ENCODE measurements around the gene ZBTB7A.

The ZBTB7A gene

DNA sequence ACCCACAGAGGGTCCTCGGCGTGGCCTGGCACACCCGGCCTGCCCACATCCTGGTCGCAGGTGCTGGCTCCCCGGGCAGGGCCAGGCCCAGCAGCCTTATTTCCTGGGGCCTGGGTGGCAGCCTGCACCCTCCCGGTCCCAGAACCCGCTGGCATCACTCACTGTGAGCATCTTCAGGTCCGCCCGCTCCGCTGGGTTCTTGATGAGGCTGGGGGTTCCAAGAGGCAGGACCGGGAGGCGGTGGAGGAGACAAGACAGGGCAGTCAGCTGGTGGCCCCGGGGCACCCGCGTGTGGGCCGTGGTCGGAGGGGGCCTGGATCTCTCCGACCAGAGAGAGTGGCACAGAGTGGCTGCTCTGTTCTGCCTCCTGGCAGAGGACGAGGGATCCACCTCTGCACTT, 27.6 kb upstream of the ZBTB7A start:
- DNase-seq (ENCODE audit: low spot score), result no peak

DNA sequence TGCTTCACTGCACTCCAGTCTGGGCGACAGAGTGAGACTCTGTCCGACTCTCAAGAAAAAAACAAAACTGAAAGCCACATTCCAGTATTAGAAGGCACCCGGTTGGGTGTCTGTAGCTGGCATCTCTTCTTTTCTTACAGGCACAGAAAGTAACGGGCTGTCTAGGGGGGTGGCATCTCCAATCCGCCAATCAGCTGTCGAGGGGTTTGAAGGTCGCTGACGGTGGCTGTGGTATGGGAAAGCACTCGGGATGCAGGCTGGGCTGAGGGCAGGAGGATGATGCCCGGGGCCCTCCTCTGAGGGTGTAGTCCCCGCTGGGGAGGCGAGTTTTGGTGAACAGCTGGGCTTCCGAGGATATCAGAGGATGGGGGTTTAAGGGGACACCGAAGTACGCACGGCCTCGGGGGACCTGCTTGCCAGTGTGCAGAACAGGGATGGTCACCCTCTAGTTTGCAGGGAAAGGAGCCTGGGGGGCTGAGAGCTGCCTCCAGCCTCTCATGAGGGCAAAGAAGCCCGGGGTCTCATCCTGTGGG, 27.0 kb upstream of the ZBTB7A start:
- no peak for DNase-seq (ENCODE audit: low spot score)

- DNase-seq (ENCODE audit: low spot score), result no peak
Measured at GRCh38 chr19:4090356-4091220, 23.9 kb upstream of the ZBTB7A start.

GRCh38 chr19:4089946-4090345, 23.2 kb upstream of the ZBTB7A start:
- DNase-seq (ENCODE audit: low spot score), result no peak

DNA sequence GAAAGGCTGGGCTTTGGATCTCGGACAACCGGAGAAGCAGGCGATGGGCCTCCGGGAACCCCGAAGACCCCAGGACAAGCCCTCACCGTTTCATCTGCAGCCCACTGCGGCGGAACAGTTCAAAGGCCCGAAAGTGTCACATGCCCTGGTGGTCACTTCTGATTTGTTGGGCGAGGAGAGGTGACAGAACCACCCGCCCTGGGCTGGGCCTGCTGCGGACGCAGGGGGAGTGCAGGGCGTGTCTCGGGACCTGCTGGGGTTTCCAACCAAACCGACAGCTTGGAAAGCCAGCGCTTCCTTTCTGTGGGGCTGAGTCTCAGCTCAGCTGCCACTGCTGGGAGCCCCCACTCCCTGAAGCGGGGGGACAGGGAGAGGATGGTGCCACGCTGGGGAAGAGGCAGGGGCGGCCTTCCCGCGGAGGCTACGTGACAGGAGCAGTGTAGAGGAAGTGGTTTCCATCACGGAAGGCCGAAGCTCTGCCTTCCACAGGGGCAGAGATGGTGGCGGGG, 22.8 kb upstream of the ZBTB7A start:
- no peak for DNase-seq (ENCODE audit: low spot score)

DNA sequence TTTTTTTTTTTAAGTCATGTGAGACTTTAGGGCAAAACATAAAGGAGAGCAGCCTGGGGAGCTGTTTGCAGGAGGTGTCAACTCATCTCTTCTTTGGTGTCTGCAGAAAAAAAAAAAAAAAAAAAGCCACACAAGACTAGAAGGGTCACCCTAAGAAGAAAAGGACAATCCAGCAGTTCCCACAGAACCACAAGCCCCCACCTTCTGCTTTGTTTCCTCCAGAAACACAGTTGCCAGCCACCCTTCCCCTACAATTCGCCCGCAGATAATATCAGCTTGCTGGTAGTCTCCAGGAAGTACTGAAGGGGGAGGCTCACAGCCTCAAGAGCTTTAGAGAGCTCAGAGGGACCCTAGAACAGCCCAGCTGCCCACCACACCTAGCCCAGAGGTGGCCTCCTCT, 22.3 kb upstream of the ZBTB7A start:
- no peak for DNase-seq (ENCODE audit: low spot score)

DNA sequence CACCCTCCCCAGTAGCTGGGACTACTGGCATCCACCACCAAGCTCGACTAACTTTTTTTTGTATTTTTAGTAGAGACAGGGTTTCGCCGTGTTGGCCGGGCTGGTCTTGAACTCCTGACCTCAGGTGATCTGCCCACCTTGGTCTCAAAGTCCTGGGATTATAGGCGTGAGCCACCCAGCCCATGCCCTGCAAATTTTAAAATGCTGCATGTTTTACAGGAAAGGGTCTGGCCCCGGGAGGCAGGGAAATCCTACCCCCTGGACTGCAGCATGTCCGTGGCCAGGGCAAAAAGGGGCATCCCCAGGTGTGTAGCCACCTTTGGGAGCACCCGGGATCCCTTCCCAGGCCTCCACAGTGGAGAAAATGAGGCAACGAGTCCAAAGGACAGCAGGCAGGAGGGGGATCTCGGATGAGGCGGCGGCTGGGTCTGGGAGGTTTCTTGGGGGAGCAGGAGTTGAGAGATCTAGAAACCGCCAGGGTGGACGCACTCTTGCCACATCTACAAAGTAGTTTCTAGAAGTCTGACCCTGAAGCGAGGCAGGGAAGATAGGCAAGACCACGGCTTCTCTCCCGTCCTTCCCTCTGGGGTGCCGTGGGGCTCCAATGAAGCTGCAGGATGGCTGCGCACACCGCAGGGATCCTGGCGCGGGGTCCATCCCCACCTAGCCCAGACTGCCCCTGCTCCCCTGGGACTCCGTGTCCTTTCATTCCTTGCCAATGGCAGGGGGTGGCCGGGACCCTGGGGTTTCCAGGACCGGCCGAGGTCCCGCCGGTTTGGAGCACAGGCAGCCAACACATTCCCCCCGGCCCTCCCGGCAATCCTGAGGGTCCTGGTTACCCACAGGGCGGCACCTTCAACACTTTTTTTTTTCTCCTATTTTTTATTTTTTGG, 21.3 kb upstream of the ZBTB7A start:
- no peak for DNase-seq (ENCODE audit: low spot score)

- DNase-seq (ENCODE audit: low spot score), result no peak
Measured at GRCh38 chr19:4086411-4086867, 19.7 kb upstream of the ZBTB7A start.

DNA sequence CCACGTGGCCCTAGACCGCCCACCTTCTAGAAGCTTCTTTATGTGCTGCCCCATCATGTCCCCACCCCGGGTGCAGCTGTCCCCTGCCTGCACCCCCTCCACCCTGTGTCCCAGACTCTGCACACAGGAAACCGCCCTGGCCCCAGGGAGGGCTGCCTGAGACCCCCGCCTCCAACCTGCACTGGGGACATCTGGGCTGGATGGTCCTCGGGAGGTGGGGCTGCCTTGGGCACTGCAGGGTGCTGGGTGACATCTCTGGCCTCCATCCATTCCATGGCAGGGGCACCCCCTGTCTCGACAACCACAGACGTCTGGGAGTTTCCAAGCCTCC, 17.8 kb upstream of the ZBTB7A start:
- DNase-seq (ENCODE audit: low spot score), result no peak

GRCh38 chr19:4083677-4084546, 17.2 kb upstream of the ZBTB7A start:
- no peak for DNase-seq (ENCODE audit: low spot score)

DNA sequence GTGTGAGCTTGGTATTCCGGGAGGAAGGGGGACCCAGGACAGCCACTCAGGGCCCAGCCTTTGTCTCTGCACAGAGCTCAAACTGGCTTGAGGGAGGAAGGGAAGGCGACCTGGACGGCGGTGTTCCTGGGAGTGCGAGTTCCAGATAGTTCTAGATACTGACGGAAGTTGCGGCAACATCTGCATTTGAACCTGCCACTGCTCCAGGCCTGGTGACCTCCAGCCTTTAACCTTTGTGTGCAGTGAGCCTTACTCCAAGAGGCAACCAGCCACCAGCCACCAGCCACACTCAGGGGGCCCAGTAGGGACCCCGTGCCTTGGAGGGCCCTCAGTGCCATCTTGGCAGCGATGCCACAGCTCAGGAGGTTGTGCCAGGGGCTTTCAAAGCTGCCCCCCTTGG, 15.5 kb upstream of the ZBTB7A start:
- no peak for DNase-seq (ENCODE audit: low spot score)

GRCh38 chr19:4081441-4082129, 14.9 kb upstream of the ZBTB7A start:
- no peak for DNase-seq (ENCODE audit: low spot score)

GRCh38 chr19:4080473-4080872, 13.8 kb upstream of the ZBTB7A start:
- no peak for DNase-seq (ENCODE audit: low spot score)

DNA sequence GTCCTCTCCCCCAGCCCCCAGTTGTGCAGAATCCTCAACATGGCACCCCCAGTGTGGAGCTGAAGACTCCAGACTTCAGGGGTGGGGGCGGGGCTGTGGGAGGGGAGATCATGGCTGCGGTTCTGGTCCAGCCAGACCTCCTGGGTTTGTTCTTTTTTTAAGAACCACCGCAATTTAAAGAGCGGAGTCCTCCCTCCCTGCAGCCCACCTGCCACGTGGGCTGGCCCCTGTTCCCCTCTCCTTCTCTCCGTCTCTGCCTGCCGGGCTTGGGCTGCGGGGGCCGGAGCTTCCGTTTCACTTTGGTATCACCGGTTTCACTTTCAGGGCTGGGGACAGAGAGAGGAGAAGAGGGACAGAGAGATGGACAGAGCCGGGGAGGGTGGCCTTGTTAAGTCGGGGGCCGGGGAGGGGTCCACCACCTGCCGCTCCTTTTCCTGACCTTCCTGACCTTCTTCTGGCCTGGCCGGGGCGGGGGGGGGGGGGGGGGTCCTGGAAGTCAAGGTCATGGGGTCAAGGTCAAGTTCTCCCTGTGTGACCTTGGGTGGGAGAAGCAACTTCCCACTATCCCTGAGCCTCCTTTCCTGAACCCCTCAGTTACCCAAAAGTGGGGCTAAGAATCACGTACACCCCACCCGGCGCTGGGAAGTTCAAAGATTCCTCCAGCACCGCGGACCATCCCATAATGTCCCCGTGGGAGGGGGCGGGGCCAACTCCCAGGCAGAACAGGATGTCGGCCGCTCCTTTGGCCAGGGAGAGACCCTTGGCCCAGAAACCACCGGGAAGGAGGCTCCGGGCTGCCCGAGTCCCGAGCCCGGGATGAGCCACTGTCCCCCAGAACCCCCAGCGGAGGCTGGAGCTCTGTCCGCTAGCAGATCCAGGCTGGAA, 11.3 kb upstream of the ZBTB7A start:
- DNase-seq (ENCODE audit: low spot score), result no peak

- DNase-seq (ENCODE audit: low spot score), result no peak
Measured at GRCh38 chr19:4077007-4077374, 10.3 kb upstream of the ZBTB7A start.

- no peak for DNase-seq (ENCODE audit: low spot score)
Measured at GRCh38 chr19:4075373-4075772, 8.7 kb upstream of the ZBTB7A start.

GRCh38 chr19:4071610-4072009, 4.9 kb upstream of the ZBTB7A start:
- no peak for DNase-seq (ENCODE audit: low spot score)

DNA sequence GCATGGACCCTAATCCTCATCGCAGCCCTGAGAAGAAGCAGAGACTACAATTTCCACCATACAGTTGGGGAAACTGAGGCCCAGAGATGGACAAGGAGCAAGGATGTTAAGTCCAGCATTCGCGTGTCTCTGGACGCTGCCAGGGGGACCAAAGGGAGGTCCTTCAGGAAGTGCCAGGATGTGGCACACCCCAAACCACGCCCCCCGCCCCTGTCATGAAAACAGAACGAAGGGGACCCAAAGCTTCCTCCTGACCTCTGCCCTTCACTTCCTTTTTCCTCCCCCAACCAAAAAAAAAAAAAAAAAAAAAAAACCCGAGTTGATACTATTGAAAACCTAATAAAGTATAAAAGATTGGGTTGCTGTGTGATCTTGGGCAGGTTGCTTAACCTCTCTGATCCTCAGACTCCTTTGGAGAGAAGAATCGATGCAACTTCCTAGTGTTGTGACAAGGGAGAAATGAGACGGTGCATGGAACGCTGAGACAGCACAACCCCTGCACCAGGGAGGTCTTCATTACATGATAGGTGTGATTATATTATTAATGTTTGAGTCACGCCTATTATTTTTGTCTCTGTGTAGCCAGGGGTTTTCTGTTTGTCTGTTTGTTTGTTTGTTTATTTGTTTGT, 2.7 kb upstream of the ZBTB7A start:
- no peak for DNase-seq (ENCODE audit: low spot score)
